Measurements from ENCODE around the gene ZSCAN22.

The ZSCAN22 gene

GRCh38 chr19:58380037-58380661, 53.4 kb downstream of the ZSCAN22 start:
- DNase-seq = no peak

DNA sequence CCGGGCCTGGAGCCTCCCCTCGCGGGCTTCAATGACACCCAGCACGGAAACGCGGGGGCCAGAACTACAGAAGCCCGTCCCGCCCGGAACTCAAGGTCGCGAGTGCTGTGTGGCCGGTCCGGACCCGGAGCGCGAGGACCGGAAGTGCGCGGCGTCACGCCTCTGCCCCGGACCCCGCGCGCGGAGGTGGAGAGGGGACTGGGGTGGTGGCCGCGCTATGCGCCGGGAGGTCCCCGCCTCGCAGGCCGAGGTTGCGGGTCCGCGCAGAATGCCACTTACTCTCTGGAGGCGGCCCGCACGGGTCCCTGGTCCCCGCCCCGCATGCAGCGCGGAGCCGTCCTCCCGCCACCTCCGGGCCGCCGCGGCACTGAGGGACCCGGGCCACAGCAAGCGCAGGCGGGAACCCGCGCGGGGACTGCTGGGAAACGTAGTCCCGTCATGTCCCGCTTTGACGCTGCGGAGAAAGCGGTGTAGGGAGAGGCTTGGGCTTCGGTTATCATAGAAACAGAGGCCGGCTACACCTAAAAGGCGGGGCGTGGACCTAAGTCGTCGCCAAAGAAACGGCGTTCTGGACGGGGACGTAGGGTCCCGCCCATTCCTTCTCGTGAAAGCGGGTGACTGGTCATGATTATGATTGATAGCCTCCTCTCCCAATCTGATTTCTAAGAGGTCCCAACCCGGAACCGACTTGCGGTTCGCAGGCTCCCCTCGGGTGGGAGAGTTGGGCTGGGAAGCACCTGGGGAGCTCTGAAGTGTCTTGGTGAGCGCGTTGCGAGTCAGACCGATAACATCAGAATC, 54.1 kb downstream of the ZSCAN22 start, which contains the start of gene ZNF837:
Gene ZNF837 (minus strand): TSS at position 369 of the 798 bp plus-strand sequence. CDS start 11,698 bp downstream, outside the sequence.
- DNase-seq = peak; percentile 94

- no peak for DNase-seq
These were observed 54.8 kb downstream of the ZSCAN22 start for GRCh38 chr19:58381460-58382212.

DNA sequence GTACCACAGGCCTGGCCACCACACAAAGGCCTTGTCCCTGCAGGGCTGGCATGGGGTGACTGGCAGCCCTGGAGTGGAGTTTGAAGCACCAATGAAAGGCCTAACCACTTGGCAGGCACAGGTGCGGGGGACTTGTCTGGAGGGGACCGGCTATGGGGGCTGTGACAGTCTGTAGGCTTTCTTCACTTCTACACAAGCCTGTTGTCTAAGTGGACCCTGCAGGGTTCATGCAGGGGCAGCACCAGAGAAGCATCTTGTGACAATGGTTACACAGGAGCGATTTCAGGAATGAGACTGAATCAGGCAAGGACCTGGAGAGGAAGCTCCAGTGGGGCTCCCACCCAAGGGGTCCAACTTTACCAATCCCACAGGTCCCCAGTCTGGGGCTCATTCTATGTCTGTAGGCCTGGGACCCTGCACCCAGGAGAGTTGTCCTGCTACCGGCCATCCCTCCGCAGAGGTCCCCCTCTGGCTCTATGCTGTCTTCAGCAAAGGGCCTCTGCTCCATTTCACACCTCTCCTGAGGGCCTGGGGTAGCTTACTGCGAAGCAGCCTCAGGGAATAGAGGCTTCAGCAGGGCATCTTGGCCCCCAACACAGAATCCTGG, 56.3 kb downstream of the ZSCAN22 start:
- no peak for DNase-seq

GRCh38 chr19:58385313-58385890, 58.6 kb downstream of the ZSCAN22 start:
- DNase-seq = no peak

DNA sequence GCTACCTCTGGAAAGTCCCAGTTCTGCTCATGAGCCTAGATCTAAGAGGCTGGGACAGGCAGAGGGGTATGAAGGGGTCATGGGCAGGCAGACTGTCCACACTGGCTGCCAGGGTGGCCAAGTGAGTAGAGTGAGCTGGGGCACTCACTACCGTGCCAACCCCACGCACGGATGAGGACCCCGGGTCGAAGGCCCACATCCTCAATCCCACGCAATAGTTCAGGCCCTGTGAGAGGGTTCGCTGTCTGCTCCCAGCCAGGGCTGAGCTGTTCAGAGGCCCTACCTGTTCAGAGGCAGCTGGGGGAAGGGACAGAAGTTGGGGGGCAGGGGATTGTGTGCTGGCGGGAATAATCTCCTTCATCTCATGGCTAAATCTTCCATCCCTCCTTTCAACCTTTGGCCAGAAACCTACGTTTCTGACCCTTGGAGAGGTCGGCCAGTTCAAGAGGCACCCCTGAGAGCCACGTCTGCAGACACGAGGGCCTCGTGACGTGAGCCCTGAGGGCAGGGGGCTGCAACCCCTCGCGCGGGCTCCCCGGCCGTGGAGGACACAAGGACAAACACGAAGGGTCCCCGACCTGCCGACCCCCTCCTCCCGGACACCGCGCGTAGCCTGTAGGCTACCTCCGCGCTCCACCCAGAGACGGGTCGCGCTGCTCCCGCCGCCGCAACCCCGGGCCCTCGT, 59.2 kb downstream of the ZSCAN22 start:
- DNase-seq = no peak

DNA sequence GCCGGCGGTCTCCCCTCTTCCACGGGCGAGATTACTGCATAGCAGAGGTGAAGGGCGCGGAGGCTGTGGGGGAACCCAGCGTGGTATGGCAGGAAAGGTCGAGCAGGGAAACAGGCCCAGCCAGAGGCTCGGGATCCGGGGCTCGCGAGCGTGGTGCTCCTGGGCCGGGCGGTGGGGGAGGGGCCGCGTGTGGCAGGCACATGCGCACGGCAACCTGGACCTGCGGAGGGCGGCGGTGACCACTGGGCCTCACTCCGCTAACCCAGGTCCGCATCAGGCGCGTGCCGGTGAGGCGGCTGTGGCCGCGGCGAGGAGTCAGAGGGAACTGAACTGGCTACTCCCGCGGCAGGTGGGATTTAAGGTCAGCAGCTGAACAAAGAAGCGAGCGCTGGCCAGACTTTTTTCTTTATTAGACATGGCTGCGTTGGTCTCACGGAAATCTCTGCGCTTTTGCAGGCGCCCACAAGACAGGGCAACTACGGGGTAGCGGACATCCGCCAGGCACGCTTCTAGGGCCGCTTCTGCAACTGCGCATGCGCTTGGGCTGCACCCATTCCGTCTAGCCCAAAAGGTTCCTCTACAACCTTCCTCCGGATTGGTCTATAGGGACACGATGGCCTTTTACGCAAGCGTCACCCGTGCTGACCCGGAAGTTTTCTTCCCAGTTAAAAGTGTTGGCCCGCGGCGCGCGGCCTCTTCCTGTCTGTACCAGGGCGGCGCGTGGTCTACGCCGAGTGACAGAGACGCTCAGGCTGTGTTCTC, 60.0 kb downstream of the ZSCAN22 start, which contains the start of gene RPS5:
Gene RPS5 (plus strand): TSS at position 694 of the 762 bp plus-strand sequence. CDS start 869 bp downstream, outside the sequence.
- peak; percentile 80 for DNase-seq

- no peak for DNase-seq
These were observed 60.8 kb downstream of the ZSCAN22 start for GRCh38 chr19:58387338-58388174.

DNA sequence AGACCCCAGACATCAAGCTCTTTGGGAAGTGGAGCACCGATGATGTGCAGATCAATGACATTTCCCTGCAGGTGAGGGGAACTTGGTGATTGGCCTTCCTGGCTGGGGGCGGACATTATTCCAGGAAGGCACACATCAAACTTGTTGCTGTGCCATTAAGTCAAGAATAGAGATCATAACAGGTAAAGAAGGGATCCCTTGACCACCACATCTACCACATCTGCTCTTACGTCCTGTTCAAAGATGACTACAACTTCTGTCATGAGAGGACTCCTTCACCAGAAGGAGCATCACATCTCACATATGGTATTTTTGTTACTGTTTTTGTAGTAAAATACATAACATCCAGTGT, 61.4 kb downstream of the ZSCAN22 start:
- no peak for DNase-seq

Measured in T1000 (cell line).